Activated T-helper 2 cell treated with anti-CD3 and anti-CD28 coated beads, Interferon-gamma antibody, Interleukin-2, Interleukin-4, amounts not matched to agents 10 μg/mL and 5 μg/mL and 100 μg/mL, durations not matched to agents 14 hours and 24 hours and 36 hours (primary cell): ENCODE data around the gene EDARADD. TPM values are rescaled to one million over a fixed set of nuclear protein-coding genes. Genes with fewer than 3 reads are reported as not detected.
A peak's percentile ranks its signal among the peaks of the same experiment; 100 is the strongest.
"Not testable (repeated sequence)": the region's sequence is repeated elsewhere in the genome, so short reads cannot be mapped to it uniquely, and the experiment has no call there.

Experiments
- DNase-seq: peaks from one replicate; pipeline ENCODE4 v3.0.0; 2021; ENCODE audit warnings: low spot score
- H3K27ac Mint-ChIP-seq: one replicate; pipeline ENCODE4 v1.8.0; 2021; ENCODE audit warnings: mixed read lengths
- H3K27me3 Mint-ChIP-seq: one replicate; pipeline ENCODE4 v1.8.0; 2021; ENCODE audit warnings: low read depth, mixed read lengths
- H3K36me3 Mint-ChIP-seq: one replicate; pipeline ENCODE4 v1.8.0; 2021; ENCODE audit warnings: low read depth, mixed read lengths
- H3K4me1 Mint-ChIP-seq: one replicate; pipeline ENCODE4 v1.8.0; 2021; ENCODE audit warnings: low read depth, mixed read lengths
- H3K4me3 Mint-ChIP-seq: one replicate; pipeline ENCODE4 v1.8.0; 2021; ENCODE audit warnings: low read depth, mild to moderate bottlenecking, moderate library complexity, mixed read lengths
- H3K9me3 Mint-ChIP-seq: one replicate; pipeline ENCODE4 v1.8.0; 2021; ENCODE audit warnings: mixed read lengths
- intact Hi-C: fragments of 100-400 bp; cut with micrococcal nuclease; formaldehyde crosslinking; loops from one replicate; pipeline ENCODE4 v1.15.1; 2023
- total RNA-seq: library from RNA; stranded (reverse); gene quantifications from 2 replicates; pipeline ENCODE4 v1.2.3, GENCODE V29; 2022

EDARADD gene
- total RNA-seq, 1 donor from 2014 or later = 53.8 TPM

DNA sequence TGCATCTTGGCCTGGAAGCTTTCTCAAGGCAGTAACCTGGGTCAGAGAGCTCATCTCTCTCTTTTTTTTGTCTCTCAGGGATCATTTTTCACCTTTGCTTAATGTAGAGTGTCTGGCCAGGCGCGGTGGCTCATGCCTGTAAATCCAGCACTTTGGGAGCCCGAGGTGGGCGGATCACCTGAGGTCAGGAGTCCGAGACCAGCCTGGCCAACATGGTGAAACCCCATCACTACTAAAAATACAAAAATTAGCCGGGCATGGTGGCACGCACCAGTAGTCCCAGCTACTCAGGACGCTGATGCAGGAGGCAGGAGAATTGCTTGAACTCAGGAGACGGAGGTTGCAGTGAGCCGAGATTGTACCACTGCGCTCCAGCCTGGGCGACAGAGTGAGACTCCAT is 27.4 kb upstream of the EDARADD start:
- H3K27ac Mint-ChIP-seq, H3K9me3 Mint-ChIP-seq, intact Hi-C loops, H3K4me1 Mint-ChIP-seq, H3K4me3 Mint-ChIP-seq, DNase-seq, H3K36me3 Mint-ChIP-seq: not testable (repeated sequence)
- peaks cover 13% of the 10 kb centered on the region for H3K27me3 Mint-ChIP-seq

DNA sequence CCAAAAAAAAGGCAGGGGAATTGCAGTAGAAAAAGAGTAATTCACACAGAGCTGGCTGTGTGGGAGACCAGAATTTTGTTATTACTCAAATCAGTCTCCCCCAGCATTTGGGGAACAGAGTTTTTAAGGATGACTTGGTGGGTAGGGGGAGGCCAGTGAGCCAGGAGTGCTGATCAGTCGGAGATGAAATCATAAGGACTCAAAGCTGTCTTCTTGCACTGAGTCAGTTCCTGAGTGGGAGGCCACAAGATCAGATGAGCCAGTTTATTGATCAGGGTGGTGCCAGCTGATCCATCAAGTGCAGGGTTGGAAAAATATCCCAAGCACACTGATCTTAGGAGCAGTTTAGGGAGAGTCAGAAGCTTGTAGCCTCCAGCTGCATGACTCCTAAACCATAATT is 23.7 kb upstream of the EDARADD start:
- H3K4me3 Mint-ChIP-seq = no peak overlapping the region
- intact Hi-C loops = loop anchor here (1.0 to 2.0 kb wide), 4 partner anchors 26 to 250 kb away; no protein-coding TSS in a partner anchor
- H3K4me1 Mint-ChIP-seq = peaks cover 13% of the 10 kb centered on the region
- H3K27ac Mint-ChIP-seq = peak overlapping the region; percentile 67
- H3K9me3 Mint-ChIP-seq = no peaks in the 10 kb centered on the region
- DNase-seq = no peak
- no peaks in the 10 kb centered on the region for H3K36me3 Mint-ChIP-seq
- peaks cover 10% of the 10 kb centered on the region for H3K27me3 Mint-ChIP-seq

DNA sequence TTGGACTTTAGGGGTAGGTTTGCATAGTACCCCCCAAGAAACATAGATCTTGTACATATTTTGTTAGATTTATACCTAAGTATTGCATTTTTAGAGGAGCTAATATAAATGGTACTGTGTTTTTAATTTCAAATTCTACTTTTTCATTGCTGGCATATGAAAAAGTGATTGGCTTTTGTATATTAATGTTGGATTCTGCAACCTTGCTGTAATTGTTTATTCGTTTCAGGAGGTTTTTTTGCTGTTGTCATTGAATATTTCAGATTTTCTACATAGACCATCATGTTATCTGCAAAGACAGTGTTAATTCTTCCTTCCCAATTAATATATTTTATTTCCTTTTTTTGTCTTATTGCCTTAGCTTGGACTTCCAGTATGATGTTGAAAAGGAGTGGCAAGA is 23.0 kb upstream of the EDARADD start:
- no peaks in the 10 kb centered on the region for H3K9me3 Mint-ChIP-seq
- H3K4me1 Mint-ChIP-seq = peaks cover 13% of the 10 kb centered on the region
- H3K27me3 Mint-ChIP-seq = peaks cover 4% of the 10 kb centered on the region
- no peak overlapping the region for H3K27ac Mint-ChIP-seq
- intact Hi-C loops = loop anchor here (2.0 kb wide), 2 partner anchors 46 to 250 kb away; no protein-coding TSS in a partner anchor
- no peak for DNase-seq
- no peaks in the 10 kb centered on the region for H3K36me3 Mint-ChIP-seq
- H3K4me3 Mint-ChIP-seq = no peak overlapping the region

DNA sequence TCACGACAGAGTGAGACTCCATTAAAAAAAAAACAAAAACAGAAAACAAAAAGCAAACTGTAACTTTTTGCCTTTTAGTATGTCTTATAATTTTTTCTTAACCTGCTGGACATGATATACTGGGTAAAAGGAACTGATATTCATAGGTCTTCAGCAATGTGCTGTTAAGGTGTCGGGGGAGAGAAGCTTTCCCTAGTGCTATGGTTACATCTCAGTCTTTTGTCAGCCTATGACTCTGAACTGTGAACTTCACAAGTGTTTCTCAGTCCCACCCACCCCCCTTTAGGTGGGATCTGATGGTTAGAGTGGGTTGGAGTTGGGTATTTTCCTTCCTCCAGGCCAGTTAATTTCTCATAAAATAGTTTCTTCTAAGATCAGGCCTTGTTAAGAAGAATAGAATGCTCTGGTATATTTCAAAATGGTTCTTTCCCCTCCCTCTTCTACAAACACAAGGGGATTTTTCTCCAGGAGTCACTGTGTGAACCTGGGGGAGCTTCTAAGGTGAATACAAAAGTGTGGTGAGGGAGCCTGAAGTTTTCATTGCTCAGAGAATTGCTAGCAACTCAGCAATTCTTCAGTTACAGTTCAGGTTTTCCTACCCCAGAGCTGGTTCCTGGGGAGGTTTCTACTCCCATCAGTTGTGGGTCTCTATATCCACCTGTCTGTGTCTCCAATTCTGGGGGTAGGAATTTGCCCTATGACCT is 16.1 kb upstream of the EDARADD start:
- intact Hi-C loops = no loop called here
- no peaks in the 10 kb centered on the region for H3K36me3 Mint-ChIP-seq
- H3K4me1 Mint-ChIP-seq = peaks cover 15% of the 10 kb centered on the region

DNA sequence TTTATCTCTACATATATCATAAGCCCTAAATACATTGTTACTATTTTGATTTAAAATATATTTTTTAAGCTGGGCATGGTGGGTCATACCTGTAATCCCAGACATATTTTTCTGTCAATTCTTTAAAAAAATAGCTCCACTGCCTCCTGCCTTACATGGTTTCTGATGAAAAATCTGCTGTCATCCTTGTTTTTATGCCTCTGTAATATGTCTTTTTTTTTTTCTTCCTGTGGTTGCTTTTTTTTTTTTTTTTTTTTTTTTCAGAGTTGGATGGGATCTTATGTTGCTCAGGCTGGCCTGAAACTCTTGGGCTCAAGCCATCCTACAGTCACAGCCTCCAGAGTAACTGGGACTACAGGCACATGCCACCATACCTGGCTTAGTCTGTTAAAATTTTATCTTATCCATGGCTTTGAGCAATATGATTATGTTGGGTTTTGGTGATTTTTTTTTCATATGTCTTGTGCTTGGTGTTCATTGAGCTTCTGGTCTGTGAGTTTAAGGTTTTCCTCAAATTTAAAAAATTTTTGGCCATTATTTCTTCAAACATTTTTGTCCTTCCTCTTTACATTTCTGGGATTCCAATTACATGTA is 12.4 kb upstream of the EDARADD start:
- intact Hi-C loops = no loop called here
- Mint-ChIP-seq H3K27ac (no peak overlapping the region), H3K36me3 (no peaks in the 10 kb centered on the region), H3K4me3 (no peak overlapping the region), H3K4me1 (peaks cover 5% of the 10 kb centered on the region), H3K9me3 (peaks cover 13% of the 10 kb centered on the region), H3K27me3 (no peaks in the 10 kb centered on the region)
- DNase-seq = no peak

More for the DNA sequence above, 16.1 kb upstream of the EDARADD start:
- no peak for DNase-seq
- Mint-ChIP-seq H3K27me3 (peaks cover 2% of the 10 kb centered on the region), H3K4me3 (no peak overlapping the region), H3K27ac (no peak overlapping the region), H3K9me3 (peaks cover 13% of the 10 kb centered on the region)

DNA sequence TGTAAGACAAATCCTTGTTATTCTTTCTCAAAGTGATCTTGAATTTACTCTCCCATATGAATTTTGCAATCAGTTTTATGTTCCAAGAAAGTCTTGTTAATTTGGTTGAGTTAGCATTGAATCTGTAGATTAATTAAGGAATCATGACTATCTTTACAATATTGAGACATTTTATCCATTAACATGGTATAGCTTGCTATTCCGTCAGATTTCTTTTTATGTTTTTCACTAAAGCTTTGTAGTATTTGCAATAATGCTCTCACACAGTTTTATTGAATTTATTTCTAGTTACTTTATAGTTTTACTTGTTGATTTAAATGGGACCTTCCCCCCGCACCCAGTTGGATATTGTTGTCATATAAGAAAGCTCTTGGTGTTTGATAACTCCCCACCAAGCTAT is 5.8 kb upstream of the EDARADD start:
- intact Hi-C loops = no loop called here
- peaks cover 23% of the 10 kb centered on the region for H3K27me3 Mint-ChIP-seq
- H3K4me3 Mint-ChIP-seq = no peak overlapping the region
- H3K27ac Mint-ChIP-seq = no peak overlapping the region
- H3K4me1 Mint-ChIP-seq = peaks cover 31% of the 10 kb centered on the region
- H3K36me3 Mint-ChIP-seq = no peaks in the 10 kb centered on the region
- DNase-seq = no peak
- no peaks in the 10 kb centered on the region for H3K9me3 Mint-ChIP-seq

DNA sequence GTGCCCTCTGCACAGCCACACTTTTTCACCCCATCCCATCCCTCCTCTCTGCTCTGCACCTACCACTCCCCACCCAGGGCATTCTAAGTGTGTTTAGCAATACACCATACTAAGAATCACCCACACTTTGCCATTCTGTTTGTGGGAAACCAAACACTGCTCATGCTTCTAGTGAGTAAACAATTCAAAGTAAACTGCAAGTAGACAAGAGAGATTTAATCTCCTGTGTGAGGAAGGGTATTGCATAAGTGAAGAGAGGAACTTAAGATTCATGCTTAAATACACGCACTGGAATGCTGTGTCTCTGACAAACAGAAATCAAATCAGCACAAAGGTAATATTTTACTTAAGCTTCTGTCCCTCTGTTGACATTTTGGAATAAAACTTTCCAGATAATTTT is 4.8 kb upstream of the EDARADD start:
- intact Hi-C loops = no loop called here
- DNase-seq = no peak
- H3K27ac Mint-ChIP-seq = no peak overlapping the region

DNA sequence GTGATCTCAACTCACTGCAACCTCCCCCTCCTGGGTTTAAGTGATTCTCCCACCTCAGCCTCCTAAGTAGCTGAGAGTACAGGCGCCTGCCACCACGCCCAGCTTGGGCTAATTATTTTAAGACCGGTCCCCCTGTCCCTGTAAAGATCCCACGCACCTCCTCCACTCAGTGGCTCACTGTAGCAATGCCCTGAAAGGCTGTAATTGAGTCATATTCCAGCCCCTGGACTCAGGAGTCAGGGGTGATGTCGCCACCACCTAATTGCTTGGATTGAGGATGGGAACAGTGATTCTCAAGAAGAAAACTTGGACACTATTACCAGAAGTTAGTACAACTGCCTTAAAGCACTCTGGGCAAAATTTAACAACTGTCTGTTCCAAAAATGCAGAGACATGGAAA is 3.1 kb upstream of the EDARADD start:
- Mint-ChIP-seq H3K27ac (no peak overlapping the region), H3K27me3 (peaks cover 23% of the 10 kb centered on the region), H3K4me1 (peaks cover 41% of the 10 kb centered on the region), H3K4me3 (no peak overlapping the region), H3K36me3 (peaks cover 7% of the 10 kb centered on the region), H3K9me3 (no peaks in the 10 kb centered on the region)
- intact Hi-C loops = loop anchor here (10.0 kb wide), 1 partner anchor 404 kb away; the partner anchor contains the start of gene MTR
- DNase-seq = no peak

More for the DNA sequence above, 4.8 kb upstream of the EDARADD start:
- peaks cover 23% of the 10 kb centered on the region for H3K27me3 Mint-ChIP-seq
- no peaks in the 10 kb centered on the region for H3K36me3 Mint-ChIP-seq
- no peak overlapping the region for H3K4me3 Mint-ChIP-seq
- H3K9me3 Mint-ChIP-seq = no peaks in the 10 kb centered on the region
- H3K4me1 Mint-ChIP-seq = peaks cover 39% of the 10 kb centered on the region

DNA sequence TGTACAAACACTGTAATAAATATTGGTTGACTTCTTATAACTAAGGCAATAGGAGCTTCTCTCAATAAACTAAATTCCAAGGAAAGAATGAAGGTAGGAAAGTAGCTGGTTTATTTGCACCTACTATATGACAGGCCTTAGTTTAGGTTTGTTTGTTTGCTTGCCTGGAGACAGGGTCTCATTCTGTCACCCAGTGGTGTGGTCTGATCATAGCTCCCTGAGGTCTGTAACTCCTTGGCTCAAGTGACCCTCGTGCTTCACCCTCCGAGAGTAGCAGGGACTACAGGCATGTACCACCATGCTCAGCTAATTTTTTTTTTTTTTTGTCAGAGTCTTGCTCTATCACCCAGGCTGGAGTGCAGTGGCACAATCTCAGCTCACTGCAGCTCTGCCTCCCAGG is 1.9 kb upstream of the EDARADD start:
- Mint-ChIP-seq H3K4me3 (no peak overlapping the region), H3K4me1 (peaks cover 50% of the 10 kb centered on the region), H3K9me3 (no peaks in the 10 kb centered on the region), H3K36me3 (peaks cover 18% of the 10 kb centered on the region), H3K27ac (no peak overlapping the region), H3K27me3 (peaks cover 23% of the 10 kb centered on the region)
- DNase-seq = no peak
- intact Hi-C loops = loop anchor here (10.0 kb wide), 1 partner anchor 403 kb away; the partner anchor contains the start of gene MTR

DNA sequence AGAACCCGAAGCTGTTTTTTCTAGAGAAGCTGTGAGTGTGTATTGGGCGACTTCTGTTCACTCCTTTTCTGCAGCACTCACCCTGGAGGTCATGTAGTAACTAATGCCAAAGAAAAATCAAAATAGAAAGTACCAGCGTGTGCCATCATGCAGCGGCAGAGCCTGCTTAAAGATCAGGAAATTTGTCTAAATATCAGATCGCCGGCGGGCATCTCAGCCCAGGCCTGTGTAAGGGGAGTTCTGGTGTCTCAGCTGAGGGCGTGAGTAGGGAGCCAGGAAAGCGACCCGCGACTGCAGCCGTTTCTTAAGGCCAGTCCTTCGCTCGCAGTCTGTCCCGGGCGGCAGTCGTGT is 768 bp downstream of the EDARADD start:
- H3K9me3 Mint-ChIP-seq = no peaks in the 10 kb centered on the region
- peak; percentile 13 for DNase-seq
- H3K36me3 Mint-ChIP-seq = peaks cover 40% of the 10 kb centered on the region
- peak overlapping the region; percentile 79 for H3K27ac Mint-ChIP-seq
- H3K4me3 Mint-ChIP-seq = peak overlapping the region; percentile 84
- intact Hi-C loops = loop anchor here (1.0 to 10.0 kb wide), 4 partner anchors 92 to 528 kb away; partner anchors contain the start of genes GPR137B, LYST and MTR
- H3K4me1 Mint-ChIP-seq = peaks cover 54% of the 10 kb centered on the region
- H3K27me3 Mint-ChIP-seq = peaks cover 13% of the 10 kb centered on the region

DNA sequence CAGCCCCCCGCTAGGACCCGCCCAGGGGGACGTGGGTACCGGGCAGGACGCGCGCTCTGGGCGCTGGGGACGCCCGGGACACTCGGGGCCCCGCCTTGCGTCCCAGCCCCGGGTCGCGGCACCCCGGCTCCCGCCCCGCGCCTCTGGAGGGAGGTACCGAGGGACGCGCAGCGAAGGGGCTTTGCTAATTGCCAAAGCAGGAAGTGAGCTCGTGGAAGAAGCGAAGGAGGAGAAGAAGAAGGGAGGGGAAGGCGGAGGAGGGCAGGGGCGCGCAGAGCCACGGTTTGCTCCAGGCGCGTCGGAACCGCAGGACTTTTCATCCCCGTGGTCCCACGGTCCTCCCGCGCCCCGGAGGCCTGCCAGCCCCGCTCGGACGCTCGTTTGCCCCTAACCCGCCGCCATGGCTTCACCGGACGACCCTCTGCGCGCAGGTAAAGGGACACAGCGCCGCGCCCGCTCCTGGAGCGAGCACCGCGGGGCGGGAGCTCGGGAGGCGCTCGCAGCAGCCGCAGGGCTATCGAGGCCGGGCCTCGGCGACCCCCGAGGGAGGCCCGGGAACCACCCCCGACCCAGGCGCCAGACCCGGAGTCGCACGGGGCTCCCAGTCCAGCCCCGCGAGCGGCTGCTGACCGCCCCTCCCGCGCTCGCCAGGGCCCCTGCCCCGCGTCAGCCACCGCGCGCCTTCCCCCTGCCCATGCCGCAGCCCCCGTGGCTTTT is 1.3 kb downstream of the EDARADD start:
- DNase-seq = peak; percentile 64
- Mint-ChIP-seq H3K27ac (peak overlapping the region; percentile 95), H3K27me3 (peaks cover 11% of the 10 kb centered on the region), H3K4me1 (peaks cover 59% of the 10 kb centered on the region), H3K9me3 (no peaks in the 10 kb centered on the region), H3K4me3 (peak overlapping the region; percentile 97), H3K36me3 (peaks cover 45% of the 10 kb centered on the region)
- intact Hi-C loops = loop anchor here (1.0 to 10.0 kb wide), 4 partner anchors 92 to 528 kb away; partner anchors contain the start of genes GPR137B, LYST and MTR

DNA sequence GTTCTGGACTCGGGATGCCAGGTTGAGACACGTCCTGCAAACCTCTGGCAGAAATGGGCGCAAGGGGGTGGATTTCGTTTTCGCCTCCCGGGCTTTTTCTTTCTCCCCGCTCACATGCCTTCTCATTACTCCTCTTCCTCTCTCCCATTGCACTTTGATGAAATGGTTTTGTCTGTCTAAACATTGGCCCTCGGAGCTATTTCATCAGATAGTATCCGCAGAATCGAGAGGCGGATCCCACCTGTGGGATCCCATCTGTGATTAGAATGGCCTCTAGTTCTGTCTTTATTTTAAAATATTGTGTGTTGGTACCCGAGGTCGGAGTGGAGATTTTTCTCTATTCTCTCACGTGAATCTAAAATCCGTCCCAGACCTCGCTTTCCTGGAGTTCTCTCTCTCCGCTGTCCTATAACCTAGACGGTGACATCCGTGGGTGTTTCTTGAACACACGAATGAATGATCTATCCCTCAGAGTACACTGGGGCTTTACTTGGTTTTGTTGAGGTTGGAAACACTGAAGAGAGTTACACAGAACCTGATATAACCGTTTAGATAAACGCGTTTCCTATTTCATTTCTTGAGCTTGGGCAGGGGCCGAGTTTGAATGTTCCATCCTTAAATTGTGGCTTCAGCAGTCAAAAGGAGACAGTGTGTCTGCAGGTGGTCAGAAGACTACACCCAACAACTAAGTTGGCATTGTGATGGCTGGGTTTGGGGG is 2.0 kb downstream of the EDARADD start:
- H3K4me1 Mint-ChIP-seq = peaks cover 54% of the 10 kb centered on the region
- intact Hi-C loops = loop anchor here (1.0 to 10.0 kb wide), 10 partner anchors 20 to 754 kb away; partner anchors contain the start of genes GPR137B, LYST and MTR
- H3K9me3 Mint-ChIP-seq = no peaks in the 10 kb centered on the region
- peaks cover 45% of the 10 kb centered on the region for H3K36me3 Mint-ChIP-seq
- no peak for DNase-seq
- H3K27ac Mint-ChIP-seq = peak overlapping the region; percentile 95
- peak overlapping the region; percentile 97 for H3K4me3 Mint-ChIP-seq
- H3K27me3 Mint-ChIP-seq = peaks cover 6% of the 10 kb centered on the region
